A673 (cell line): ENCODE results near the gene SACM1L. TPM values are rescaled to one million over a fixed set of nuclear protein-coding genes. Genes with fewer than 3 reads are reported as not detected.

Source experiments
- BruUV-seq: library from RNA; stranded (reverse); fragments of 400-500 nt; replicated peaks from 2 replicates; lab custom pipeline; 2021; lab: Mats Ljungman, UMichigan
- CTCF ChIA-PET: fragments of 300-600 bp; sonication (Branson Sonifier 250); formaldehyde crosslinking; loops from one replicate; lab custom pipeline; 2022; ENCODE audit warnings: antibody characterized with exemption; lab: Charles Lee
- POLR2A ChIA-PET: fragments of 300-600 bp; sonication (Branson Sonifier 250); formaldehyde crosslinking; loops from one replicate; lab custom pipeline; 2022; ENCODE audit warnings: antibody characterized with exemption; ENCODE audit not compliant: low non-redundant PET; lab: Charles Lee
- DNase-seq: peaks from one replicate; pipeline ENCODE4 v3.0.0-alpha.2; 2015; ENCODE audit warnings: low spot score
- H3K27ac ChIP-seq: fragments of 200-600 bp; sonication (generic); 2 replicates; pipeline ENCODE4 v1.5.1; 2016; ENCODE audit warnings: mixed run types, low read depth, mild to moderate bottlenecking, mixed read lengths, antibody characterized with exemption, low read length; ENCODE audit not compliant: poor library complexity, severe bottlenecking
- H3K27me3 ChIP-seq: fragments of 200-600 bp; sonication (generic); replicated peaks from 2 replicates; pipeline ENCODE4 v1.6.1; 2017; ENCODE audit warnings: mixed run types, low read depth, mild to moderate bottlenecking, mixed read lengths, antibody characterized with exemption, low read length; ENCODE audit not compliant: insufficient read depth, poor library complexity
- H3K36me3 ChIP-seq: fragments of 200-600 bp; sonication (generic); 2 replicates; pipeline ENCODE4 v1.6.1; 2016; ENCODE audit warnings: mixed run types, mild to moderate bottlenecking, mixed read lengths, antibody characterized with exemption, low read length; ENCODE audit not compliant: insufficient read depth, poor library complexity, severe bottlenecking
- H3K4me1 ChIP-seq: fragments of 200-600 bp; sonication (generic); 2 replicates; pipeline ENCODE4 v1.6.1; 2017; ENCODE audit warnings: mixed run types, mild to moderate bottlenecking, mixed read lengths, antibody characterized with exemption, low read length; ENCODE audit not compliant: insufficient read depth, poor library complexity, severe bottlenecking
- H3K4me3 ChIP-seq: fragments of 200-600 bp; sonication (generic); 2 replicates; pipeline ENCODE4 v1.5.1; 2016; ENCODE audit warnings: low read depth, mixed run types, mild to moderate bottlenecking, mixed read lengths, low read length; ENCODE audit not compliant: poor library complexity, severe bottlenecking
- H3K9me3 ChIP-seq: fragments of 200-600 bp; sonication (generic); 2 replicates; pipeline ENCODE4 v1.6.1; 2016; ENCODE audit warnings: mixed run types, low read depth, mild to moderate bottlenecking, mixed read lengths, antibody characterized with exemption, low read length; ENCODE audit not compliant: poor library complexity, severe bottlenecking
- CTCF ChIP-seq: fragments of 300-800, 200-600 bp; sonication (generic); conservative IDR thresholded peaks from 2 replicates; pipeline ENCODE4 v1.5.1; 2017; ENCODE audit warnings: low read depth, mild to moderate bottlenecking, antibody characterized with exemption, low read length, moderate library complexity, mixed read lengths
- EZH2 ChIP-seq: fragments of 200-600 bp; sonication (generic); IDR thresholded peaks from 2 replicates; pipeline ENCODE4 v1.6.1; 2017; ENCODE audit warnings: borderline replicate concordance, low read depth, mild to moderate bottlenecking, mixed read lengths, antibody characterized with exemption, low read length; ENCODE audit not compliant: poor library complexity, severe bottlenecking
- intact Hi-C: fragments of 100-400 bp; cut with micrococcal nuclease; formaldehyde crosslinking; loops from one replicate; pipeline ENCODE4 v1.10.0; 2022; ENCODE audit not compliant: unreplicated experiment
- total RNA-seq: library from RNA; stranded (reverse); gene quantifications from 2 replicates; pipeline ENCODE4 v1.2.3, GENCODE V29; 2021

Gene SACM1L
- total RNA-seq, 1 experiment from 2014 or later = 32.8 TPM

- POLR2A ChIA-PET = interaction anchor here (0.6 kb wide), 1 partner anchor 179 kb away, joined by 5 read pairs; no protein-coding TSS in a partner anchor
- Histone ChIP-seq H3K4me3 (no peak overlapping the region), H3K27me3 (no peaks in the 10 kb centered on the region), H3K36me3 (no peaks in the 10 kb centered on the region), H3K4me1 (no peaks in the 10 kb centered on the region), H3K27ac (no peak overlapping the region), H3K9me3 (no peaks in the 10 kb centered on the region)
- no TSS peak for BruUV-seq
- intact Hi-C loops = no loop called here
- DNase-seq = no peak
- TF ChIP-seq CTCF = no peak
- TF ChIP-seq EZH2 = no peak
- CTCF ChIA-PET = interaction anchor here (0.6 kb wide), 1 partner anchor 90 kb away, joined by 5 read pairs; no protein-coding TSS in a partner anchor
Observed at GRCh38 chr3:45749880-45750279, 60.7 kb downstream of the SACM1L start.

GRCh38 chr3:45751537-45752242, 62.5 kb downstream of the SACM1L start:
- ChIA-PET POLR2A (no interaction called here), CTCF (no interaction called here)
- no peaks in the 10 kb centered on the region for H3K36me3 ChIP-seq
- BruUV-seq = no TSS peak
- no peaks in the 10 kb centered on the region for H3K9me3 ChIP-seq
- H3K27me3 ChIP-seq = no peaks in the 10 kb centered on the region
- DNase-seq = no peak
- TF ChIP-seq CTCF = no peak
- TF ChIP-seq EZH2 = no peak
- no peak overlapping the region for H3K4me3 ChIP-seq
- H3K27ac ChIP-seq = no peak overlapping the region
- H3K4me1 ChIP-seq = no peaks in the 10 kb centered on the region
- intact Hi-C loops = no loop called here

GRCh38 chr3:45753095-45753494, 63.9 kb downstream of the SACM1L start:
- Histone ChIP-seq H3K4me1 (no peaks in the 10 kb centered on the region), H3K27me3 (no peaks in the 10 kb centered on the region), H3K27ac (no peak overlapping the region), H3K4me3 (no peak overlapping the region), H3K36me3 (no peaks in the 10 kb centered on the region), H3K9me3 (no peaks in the 10 kb centered on the region)
- ChIA-PET CTCF (no interaction called here), POLR2A (no interaction called here)
- intact Hi-C loops = no loop called here
- TF ChIP-seq CTCF (no peak), EZH2 (no peak)
- no TSS peak for BruUV-seq
- DNase-seq = no peak
